SU-DHL-6 (cell line): ENCODE measurements around the gene NLGN3.

ENCODE experiments used
- H2AFZ ChIP-seq: fragments of 200-600 bp; sonication (generic); 2 replicates; pipeline ENCODE4 v1.6.1; 2014; ENCODE audit warnings: low read depth, mild to moderate bottlenecking, moderate library complexity, mixed read lengths, antibody characterized with exemption, low read length; ENCODE audit not compliant: severe bottlenecking
- H3F3A ChIP-seq: fragments of 200-600 bp; shearing (Covaris generic); 2 replicates; pipeline ENCODE4 v1.6.0; 2016; ENCODE audit warnings: antibody characterized with exemption, mild to moderate bottlenecking; ENCODE audit not compliant: insufficient read depth
- H3K27ac ChIP-seq: fragments of 200-600 bp; sonication (generic); 2 replicates; pipeline ENCODE4 v1.5.1; 2016; ENCODE audit warnings: low read depth, mild to moderate bottlenecking, low read length, moderate library complexity, mixed read lengths
- H3K27me3 ChIP-seq: fragments of 200-600 bp; sonication (generic), shearing (Covaris generic); 2 replicates; pipeline ENCODE4 v1.6.0; 2014; ENCODE audit warnings: mild to moderate bottlenecking, low read length
- H3K36me3 ChIP-seq: fragments of 200-600 bp; sonication (generic); 2 replicates; pipeline ENCODE4 v1.6.1; 2014; ENCODE audit warnings: mild to moderate bottlenecking, low read length, mixed read lengths
- H3K4me2 ChIP-seq: fragments of 300-600, 200-600 bp; shearing (Covaris generic), sonication (generic); 2 replicates; pipeline ENCODE4 v1.6.0; 2014; ENCODE audit warnings: low read length, low read depth, mild to moderate bottlenecking; ENCODE audit not compliant: poor library complexity, severe bottlenecking
- H3K4me3 ChIP-seq: fragments of 200-600 bp; sonication (generic); 2 replicates; pipeline ENCODE4 v1.5.1; 2014; ENCODE audit warnings: antibody characterized with exemption, low read length, mild to moderate bottlenecking, mixed read lengths; ENCODE audit not compliant: insufficient read depth, poor library complexity, severe bottlenecking
- H3K79me2 ChIP-seq: fragments of 200-600 bp; sonication (generic); 2 replicates; pipeline ENCODE4 v1.6.1; 2014; ENCODE audit warnings: mild to moderate bottlenecking, low read length, moderate library complexity; ENCODE audit not compliant: insufficient read depth
- H3K9ac ChIP-seq: fragments of 200-600 bp; sonication (generic); 2 replicates; pipeline ENCODE4 v1.7.0; 2014; ENCODE audit warnings: mild to moderate bottlenecking, low read length
- H3K9me2 ChIP-seq: fragments of 200-600 bp; sonication (generic); replicated peaks from 2 replicates; pipeline ENCODE4 v1.6.1; 2014; ENCODE audit warnings: low read length; ENCODE audit not compliant: insufficient read depth
- H3K9me3 ChIP-seq: fragments of 200-600 bp; sonication (generic); 2 replicates; pipeline ENCODE4 v1.6.1; 2014; ENCODE audit warnings: low read length, mixed read lengths; ENCODE audit not compliant: insufficient read depth
- H4K20me1 ChIP-seq: fragments of 200-600 bp; sonication (generic); 2 replicates; pipeline ENCODE4 v1.6.1; 2014; ENCODE audit warnings: low read depth, mild to moderate bottlenecking, antibody characterized with exemption, low read length, moderate library complexity, mixed read lengths
- CTCF ChIP-seq: fragments of 200-600 bp; sonication (generic); IDR thresholded peaks from one replicate; pipeline ENCODE4 v1.5.1; 2017; ENCODE audit warnings: antibody characterized with exemption, mild to moderate bottlenecking, low read length, moderate library complexity; ENCODE audit not compliant: insufficient read depth, poor library complexity, severe bottlenecking
- EZH2phosphoT487 ChIP-seq: fragments of 200-600 bp; sonication (generic), shearing (Covaris generic); conservative IDR thresholded peaks from 2 replicates; pipeline ENCODE4 v1.6.1; 2018; ENCODE audit warnings: mild to moderate bottlenecking, antibody characterized with exemption, low read length, moderate library complexity, mixed read lengths

NLGN3 gene

GRCh38 chrX:71148278-71148663 is 3.6 kb downstream of the NLGN3 start:
- H3K4me3 ChIP-seq = no peak overlapping the region
- H3K9ac ChIP-seq = no peak overlapping the region
- no peak overlapping the region for H2AFZ ChIP-seq
- H3K4me2 ChIP-seq = no peak overlapping the region
- H3K79me2 ChIP-seq = no peaks in the 10 kb centered on the region
- no peaks in the 10 kb centered on the region for H4K20me1 ChIP-seq
- H3K27ac ChIP-seq = no peak overlapping the region
- H3K9me2 ChIP-seq = no peaks in the 10 kb centered on the region
- no peaks in the 10 kb centered on the region for H3F3A ChIP-seq
- TF ChIP-seq CTCF (no peak), EZH2phosphoT487 (no peak)
- H3K36me3 ChIP-seq = no peaks in the 10 kb centered on the region
- H3K27me3 ChIP-seq = no peaks in the 10 kb centered on the region
- H3K9me3 ChIP-seq = no peaks in the 10 kb centered on the region

GRCh38 chrX:71151366-71151765 is 6.7 kb downstream of the NLGN3 start:
- TF ChIP-seq EZH2phosphoT487 (no peak), CTCF (no peak)
- no peak overlapping the region for H2AFZ ChIP-seq
- no peak overlapping the region for H3K9ac ChIP-seq
- no peak overlapping the region for H3K4me2 ChIP-seq
- no peaks in the 10 kb centered on the region for H3K36me3 ChIP-seq
- H3F3A ChIP-seq = no peaks in the 10 kb centered on the region
- H3K27ac ChIP-seq = no peak overlapping the region
- H3K9me2 ChIP-seq = no peaks in the 10 kb centered on the region
- no peaks in the 10 kb centered on the region for H3K9me3 ChIP-seq
- H4K20me1 ChIP-seq = no peaks in the 10 kb centered on the region
- H3K79me2 ChIP-seq = no peaks in the 10 kb centered on the region
- H3K4me3 ChIP-seq = no peak overlapping the region
- H3K27me3 ChIP-seq = no peaks in the 10 kb centered on the region

GRCh38 chrX:71154196-71154595 is 9.6 kb downstream of the NLGN3 start:
- Histone ChIP-seq H3K4me3 (no peak overlapping the region), H3K4me2 (no peak overlapping the region), H3K27me3 (no peaks in the 10 kb centered on the region), H3K9me2 (no peaks in the 10 kb centered on the region), H4K20me1 (no peaks in the 10 kb centered on the region), H3K79me2 (no peaks in the 10 kb centered on the region), H3F3A (no peaks in the 10 kb centered on the region), H3K27ac (no peak overlapping the region), H2AFZ (no peak overlapping the region), H3K9me3 (no peaks in the 10 kb centered on the region), H3K36me3 (no peaks in the 10 kb centered on the region), H3K9ac (no peak overlapping the region)
- TF ChIP-seq EZH2phosphoT487 (no peak), CTCF (no peak)

DNA sequence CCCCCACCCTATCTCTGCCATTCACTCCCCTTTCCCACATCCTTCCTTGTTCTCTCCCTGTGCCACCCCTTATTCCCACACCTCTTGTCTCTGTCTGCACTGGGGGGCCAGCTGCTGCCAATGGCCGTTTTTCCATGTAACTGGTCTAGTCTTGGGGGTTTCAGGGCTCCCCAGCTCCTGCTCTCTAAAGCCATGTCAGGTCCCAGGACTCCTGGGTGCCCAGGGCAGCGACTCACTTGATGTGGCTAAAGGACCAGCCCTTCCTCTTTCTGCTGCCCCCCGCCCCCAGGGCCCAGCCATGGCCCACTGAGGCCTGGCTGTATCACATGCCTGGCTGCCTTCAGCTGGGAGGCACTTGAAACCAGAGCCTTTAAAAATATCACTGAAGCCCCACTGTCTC is 10.0 kb downstream of the NLGN3 start:
- no peaks in the 10 kb centered on the region for H3K27me3 ChIP-seq
- no peaks in the 10 kb centered on the region for H4K20me1 ChIP-seq
- H2AFZ ChIP-seq = no peak overlapping the region
- H3K36me3 ChIP-seq = no peaks in the 10 kb centered on the region
- no peaks in the 10 kb centered on the region for H3K9me2 ChIP-seq
- H3K4me2 ChIP-seq = no peak overlapping the region
- no peak overlapping the region for H3K9ac ChIP-seq
- no peak overlapping the region for H3K27ac ChIP-seq
- no peaks in the 10 kb centered on the region for H3F3A ChIP-seq
- no peaks in the 10 kb centered on the region for H3K9me3 ChIP-seq
- no peaks in the 10 kb centered on the region for H3K79me2 ChIP-seq
- no peak for TF ChIP-seq EZH2phosphoT487
- no peak for TF ChIP-seq CTCF
- H3K4me3 ChIP-seq = no peak overlapping the region
